OCI-LY7 (cell line): Measurements from ENCODE around the gene HELT. TPM values are rescaled to one million over a fixed set of nuclear protein-coding genes. Genes with fewer than 3 reads are reported as not detected.
"Not testable (repeated sequence)": the region's sequence is repeated elsewhere in the genome, so short reads cannot be mapped to it uniquely, and the experiment has no call there.

Experiments
- BruUV-seq: library from RNA; stranded (reverse); fragments of 400-500 nt; replicated peaks from 2 replicates; lab custom pipeline; 2021; lab: Mats Ljungman, UMichigan
- CTCF ChIA-PET: fragments of 300-600 bp; sonication (Branson Sonifier 250); formaldehyde crosslinking; loops from one replicate; lab custom pipeline; 2022; ENCODE audit warnings: antibody characterized with exemption; ENCODE audit not compliant: unreplicated experiment; lab: Charles Lee
- POLR2A ChIA-PET: fragments of 300-600 bp; sonication (Branson Sonifier 250); formaldehyde crosslinking; loops from one replicate; lab custom pipeline; 2022; ENCODE audit warnings: antibody characterized with exemption; lab: Charles Lee
- DNase-seq: peaks from one replicate; pipeline ENCODE4 v3.0.0-alpha.2; 2015; ENCODE audit warnings: low spot score
- H2AFZ ChIP-seq: fragments of 200-600 bp; sonication (generic), shearing (Covaris generic); 2 replicates; pipeline ENCODE4 v1.6.1; 2014; ENCODE audit warnings: mild to moderate bottlenecking, antibody characterized with exemption, low read length, moderate library complexity
- H3K27ac ChIP-seq: fragments of 200-600 bp; sonication (generic); 2 replicates; pipeline ENCODE4 v1.5.1; 2014; ENCODE audit warnings: mixed run types, low read depth, mild to moderate bottlenecking, moderate library complexity, low read length, inconsistent platforms; ENCODE audit not compliant: poor library complexity, severe bottlenecking
- H3K36me3 ChIP-seq: fragments of 200-600 bp; sonication (generic); 2 replicates; pipeline ENCODE4 v1.6.1; 2014; ENCODE audit warnings: mild to moderate bottlenecking, antibody characterized with exemption, low read length, moderate library complexity, mixed read lengths; ENCODE audit not compliant: insufficient read depth
- H3K4me1 ChIP-seq: fragments of 200-600 bp; sonication (generic); 2 replicates; pipeline ENCODE4 v1.5.1; 2014; ENCODE audit warnings: mild to moderate bottlenecking, low read length; ENCODE audit not compliant: insufficient read depth, poor library complexity, severe bottlenecking
- H3K4me2 ChIP-seq: fragments of 200-600 bp; sonication (generic); 2 replicates; pipeline ENCODE4 v1.6.1; 2014; ENCODE audit warnings: mild to moderate bottlenecking, low read length
- H3K4me3 ChIP-seq: fragments of 200-600 bp; sonication (generic); 2 replicates; pipeline ENCODE4 v1.5.1; 2014; ENCODE audit warnings: mild to moderate bottlenecking, low read depth, low read length; ENCODE audit not compliant: poor library complexity, severe bottlenecking
- H3K79me2 ChIP-seq: fragments of 200-600 bp; sonication (generic); 2 replicates; pipeline ENCODE4 v1.6.1; 2016; ENCODE audit warnings: low read depth, mild to moderate bottlenecking, low read length, moderate library complexity, mixed read lengths; ENCODE audit not compliant: insufficient read depth
- H3K9me2 ChIP-seq: fragments of 200-600 bp; sonication (generic); 2 replicates; pipeline ENCODE4 v1.6.1; 2016; ENCODE audit warnings: mild to moderate bottlenecking, low read length, mixed read lengths; ENCODE audit not compliant: insufficient read depth
- H3K9me3 ChIP-seq: fragments of 200-600 bp; sonication (generic); 2 replicates; pipeline ENCODE4 v1.6.1; 2014; ENCODE audit warnings: mild to moderate bottlenecking, mixed run types, low read length, mixed read lengths
- H4K20me1 ChIP-seq: fragments of 200-600 bp; sonication (generic); 2 replicates; pipeline ENCODE4 v1.6.1; 2014; ENCODE audit warnings: mild to moderate bottlenecking, antibody characterized with exemption, low read length, moderate library complexity, mixed read lengths; ENCODE audit not compliant: insufficient read depth
- EZH2phosphoT487 ChIP-seq: fragments of 200-600 bp; sonication (generic); IDR thresholded peaks from 2 replicates; pipeline ENCODE4 v1.6.1; 2018; ENCODE audit warnings: low read depth, borderline replicate concordance, mild to moderate bottlenecking, mixed run types, antibody characterized with exemption, low read length, moderate library complexity, mixed read lengths
- intact Hi-C: fragments of 100-400 bp; cut with micrococcal nuclease; formaldehyde crosslinking; loops from one replicate; pipeline ENCODE4 v1.10.0; 2022; ENCODE audit not compliant: unreplicated experiment
- total RNA-seq, 2 experiments: library from RNA; depleted of rRNA in 1 of 2; stranded (reverse); fragments of >200 nt in 1 of 2; shearing (Covaris generic) in 1 of 2; gene quantifications; 2 replicates each; pipeline ENCODE4 v1.2.3, GENCODE V29; 2014 to 2022
- TF ChIP-seq, protein P1 (sequence below): fragments of 200-600 bp; sonication (generic); conservative IDR thresholded peaks from 2 replicates; pipeline ENCODE4 v1.5.1; 2014; ENCODE audit warnings: mild to moderate bottlenecking, antibody characterized with exemption, low read length, moderate library complexity, mixed read lengths

Gene HELT
- total RNA-seq, 2 experiments from 2014 or later = not detected

DNA sequence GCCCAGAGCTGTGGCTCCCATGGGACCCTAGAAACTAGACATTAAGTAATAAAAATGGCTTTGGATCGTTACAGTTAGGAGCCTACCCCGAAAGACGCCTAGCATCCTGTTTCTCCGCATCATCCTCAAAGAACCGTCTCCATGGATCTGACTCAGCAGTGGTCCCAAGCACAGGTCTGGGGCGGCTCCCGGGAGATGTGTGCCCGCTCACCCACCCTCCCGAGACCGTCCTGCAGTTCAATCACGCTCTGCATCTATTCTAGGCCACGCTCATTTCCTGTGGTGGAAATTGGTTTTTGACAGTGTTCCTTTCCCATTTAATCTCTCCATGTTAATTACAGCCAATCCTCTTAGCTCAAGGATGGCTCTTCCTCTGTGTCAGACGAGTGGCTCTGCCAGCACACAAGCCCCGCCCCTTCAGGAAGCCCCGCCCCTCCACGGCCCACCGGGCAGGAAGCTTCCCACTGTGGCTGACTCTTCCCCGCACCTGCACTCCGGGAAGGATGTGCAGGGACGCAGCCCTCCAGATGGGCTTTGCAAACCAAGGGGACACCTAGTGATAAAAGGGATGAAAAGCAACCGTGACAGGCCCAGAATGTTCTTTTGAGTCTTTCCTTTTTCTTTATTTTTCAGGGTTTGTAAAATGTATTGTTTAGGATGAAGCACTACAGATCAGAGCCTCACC lies 34.5 kb upstream of the HELT start:
- TF ChIP-seq, protein P1, sequence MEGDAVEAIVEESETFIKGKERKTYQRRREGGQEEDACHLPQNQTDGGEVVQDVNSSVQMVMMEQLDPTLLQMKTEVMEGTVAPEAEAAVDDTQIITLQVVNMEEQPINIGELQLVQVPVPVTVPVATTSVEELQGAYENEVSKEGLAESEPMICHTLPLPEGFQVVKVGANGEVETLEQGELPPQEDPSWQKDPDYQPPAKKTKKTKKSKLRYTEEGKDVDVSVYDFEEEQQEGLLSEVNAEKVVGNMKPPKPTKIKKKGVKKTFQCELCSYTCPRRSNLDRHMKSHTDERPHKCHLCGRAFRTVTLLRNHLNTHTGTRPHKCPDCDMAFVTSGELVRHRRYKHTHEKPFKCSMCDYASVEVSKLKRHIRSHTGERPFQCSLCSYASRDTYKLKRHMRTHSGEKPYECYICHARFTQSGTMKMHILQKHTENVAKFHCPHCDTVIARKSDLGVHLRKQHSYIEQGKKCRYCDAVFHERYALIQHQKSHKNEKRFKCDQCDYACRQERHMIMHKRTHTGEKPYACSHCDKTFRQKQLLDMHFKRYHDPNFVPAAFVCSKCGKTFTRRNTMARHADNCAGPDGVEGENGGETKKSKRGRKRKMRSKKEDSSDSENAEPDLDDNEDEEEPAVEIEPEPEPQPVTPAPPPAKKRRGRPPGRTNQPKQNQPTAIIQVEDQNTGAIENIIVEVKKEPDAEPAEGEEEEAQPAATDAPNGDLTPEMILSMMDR = peak; percentile 78
- TF ChIP-seq EZH2phosphoT487 = no peak
- Histone ChIP-seq H3K9me3 (no peaks in the 10 kb centered on the region), H3K27ac (no peak overlapping the region), H3K4me1 (peaks cover 11% of the 10 kb centered on the region), H3K36me3 (no peaks in the 10 kb centered on the region), H3K79me2 (no peaks in the 10 kb centered on the region), H3K9me2 (no peaks in the 10 kb centered on the region), H3K4me2 (peak overlapping the region; percentile 39; the same call in 1 of the 2 replicates), H3K4me3 (no peak overlapping the region), H4K20me1 (no peaks in the 10 kb centered on the region), H2AFZ (peak overlapping the region; percentile 32; the same call in 1 of the 2 replicates)
- no TSS peak for BruUV-seq
- intact Hi-C loops = loop anchor here (1.0 to 5.0 kb wide), 2 partner anchors 239 to 722 kb away; no protein-coding TSS in a partner anchor
- ChIA-PET POLR2A (interaction anchor here (1.4 to 1.8 kb wide), 2 partner anchors 238 to 250 kb away, joined by 5 read pairs; partner anchors contain the start of gene CENPU), CTCF (interaction anchor here (0.5 to 0.6 kb wide), 2 partner anchors 203 to 284 kb away, joined by 3 read pairs; no protein-coding TSS in a partner anchor)
- DNase-seq = peak; percentile 84

DNA sequence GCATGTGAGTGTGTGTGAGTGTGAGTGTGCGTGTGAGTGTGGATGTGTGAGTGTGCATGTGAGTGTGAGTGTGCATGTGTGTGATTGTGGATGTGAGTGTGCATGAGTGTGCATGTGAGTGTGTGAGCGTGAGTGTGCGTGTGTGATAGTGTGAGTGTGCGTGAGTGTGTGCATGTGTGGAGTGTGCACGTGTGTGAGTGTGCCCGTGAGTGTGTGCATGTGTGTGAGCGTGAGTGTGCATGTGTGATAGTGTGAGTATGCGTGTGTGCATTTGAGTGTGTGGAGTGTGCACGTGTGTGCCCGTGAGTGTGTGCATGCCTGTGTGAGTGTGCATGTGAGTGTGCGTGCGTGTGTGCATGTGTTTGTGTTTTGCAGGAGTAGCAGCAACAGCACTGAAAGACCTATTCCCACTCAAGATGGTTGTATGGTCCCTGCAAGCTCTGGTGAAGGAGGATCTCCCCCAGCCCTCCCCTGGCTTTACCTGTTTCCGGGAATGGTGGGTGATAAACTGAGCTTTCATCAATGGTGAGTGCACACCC lies 30.7 kb upstream of the HELT start:
- Histone ChIP-seq H3K9me3 (no peaks in the 10 kb centered on the region), H3K4me3 (no peak overlapping the region), H3K4me1 (peaks cover 11% of the 10 kb centered on the region), H3K27ac (no peak overlapping the region), H4K20me1 (no peaks in the 10 kb centered on the region), H3K9me2 (no peaks in the 10 kb centered on the region), H2AFZ (no peak overlapping the region), H3K36me3 (no peaks in the 10 kb centered on the region), H3K79me2 (no peaks in the 10 kb centered on the region), H3K4me2 (no peak overlapping the region)
- DNase-seq = no peak
- ChIA-PET CTCF (no interaction called here), POLR2A (no interaction called here)
- TF ChIP-seq, protein P1 = no peak
- no peak for TF ChIP-seq EZH2phosphoT487
- BruUV-seq = no TSS peak
- intact Hi-C loops = no loop called here

DNA sequence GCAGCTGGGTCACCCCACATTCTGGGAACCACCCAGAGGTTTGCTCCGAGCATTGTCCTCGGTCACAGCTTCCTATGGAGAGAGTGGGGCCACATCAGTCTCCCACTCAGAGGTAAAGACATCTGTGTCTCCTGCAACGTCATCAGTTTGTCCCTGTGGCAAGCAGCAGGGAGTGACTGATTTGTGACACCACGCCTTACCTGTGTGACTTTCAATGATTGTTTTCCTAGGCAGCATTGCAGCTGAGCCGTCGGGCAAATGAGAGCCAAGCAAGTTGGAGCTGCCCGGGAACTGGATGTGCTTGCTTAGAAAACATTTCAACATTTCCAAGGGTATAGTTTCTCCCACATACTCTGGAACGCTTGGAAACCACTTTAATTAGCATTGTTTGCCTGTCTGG lies 29.7 kb upstream of the HELT start:
- H2AFZ ChIP-seq = no peak overlapping the region
- no peaks in the 10 kb centered on the region for H3K79me2 ChIP-seq
- H3K36me3 ChIP-seq = no peaks in the 10 kb centered on the region
- no peak overlapping the region for H3K4me3 ChIP-seq
- intact Hi-C loops = no loop called here
- H3K4me2 ChIP-seq = no peak overlapping the region
- H3K4me1 ChIP-seq = peaks cover 5% of the 10 kb centered on the region
- no peaks in the 10 kb centered on the region for H3K9me2 ChIP-seq
- H4K20me1 ChIP-seq = no peaks in the 10 kb centered on the region
- POLR2A ChIA-PET = no interaction called here
- no peak for DNase-seq
- no peak for TF ChIP-seq EZH2phosphoT487
- TF ChIP-seq, protein P1 = no peak
- H3K9me3 ChIP-seq = no peaks in the 10 kb centered on the region
- no peak overlapping the region for H3K27ac ChIP-seq
- BruUV-seq = no TSS peak
- CTCF ChIA-PET = no interaction called here

DNA sequence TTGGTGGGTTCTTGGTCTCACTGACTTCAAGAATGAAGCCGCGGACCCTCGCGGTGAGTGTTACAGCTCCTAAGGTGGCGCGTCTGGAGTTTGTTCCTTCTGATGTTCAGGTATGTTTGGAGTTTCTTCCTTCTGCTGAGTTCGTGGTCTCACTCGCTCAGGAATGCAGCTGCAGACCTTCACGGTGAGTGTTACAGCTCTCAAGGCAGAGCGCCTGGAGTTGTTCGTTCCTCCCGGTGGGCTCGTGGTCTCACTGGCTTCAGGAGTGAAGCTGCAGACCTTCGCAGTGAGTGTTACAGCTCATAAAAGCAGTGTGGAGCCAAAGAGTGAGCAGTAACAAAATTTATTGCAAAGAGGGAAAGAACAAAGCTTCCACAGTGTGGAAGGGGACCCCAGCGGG lies 29.0 kb upstream of the HELT start:
- H3K9me3 ChIP-seq, BruUV-seq, H3K79me2 ChIP-seq, H4K20me1 ChIP-seq, H3K36me3 ChIP-seq, POLR2A ChIA-PET, H2AFZ ChIP-seq, H3K9me2 ChIP-seq, CTCF ChIA-PET, H3K27ac ChIP-seq, H3K4me1 ChIP-seq, H3K4me3 ChIP-seq, DNase-seq, intact Hi-C loops, H3K4me2 ChIP-seq: not testable (repeated sequence)
